ENCODE measurements around the gene VPS4A. TPM values are rescaled to one million over a fixed set of nuclear protein-coding genes. Genes with fewer than 3 reads are reported as not detected.

The VPS4A gene
- total RNA-seq, 2 donors from 2014 or later = 29.8 to 30.7 TPM

DNA sequence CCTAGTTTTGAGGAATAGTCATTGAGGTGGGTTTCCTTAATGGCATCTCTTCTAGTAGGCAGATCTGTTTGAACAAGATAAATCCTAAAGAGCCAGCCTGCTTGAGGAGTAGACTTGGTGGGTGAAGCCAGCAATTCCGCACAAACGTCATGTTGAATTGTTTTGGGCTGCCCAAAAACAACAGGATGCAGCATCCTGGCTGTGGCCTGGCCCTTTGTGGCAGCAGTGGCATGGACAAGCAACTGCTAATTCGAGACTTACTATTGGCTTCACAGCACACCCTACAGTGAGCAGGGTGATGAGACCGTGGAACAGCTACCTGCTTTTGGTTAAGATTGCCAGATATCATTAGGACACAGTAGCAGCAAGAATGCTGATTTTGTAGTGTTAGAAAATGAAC, 9.3 kb upstream of the VPS4A start:
- intact Hi-C loops (cut with DNase I) = no loop called here
- WGBS, 2 donors = 93 to 96% methylated on average over 4 of the region's 4 CpGs
- Histone ChIP-seq H3K27ac (no peak overlapping the region), H3K36me3 (replicated peaks in 1 of 2; ENCODE audit: insufficient read depth in 1 of 2, low read depth in 2 of 2) (peaks cover 0 to 3% of the 10 kb centered on the region in 2 donors), H3K4me3 (no peak overlapping the region), H3K27me3 (no peaks in the 10 kb centered on the region), H3K4me1 (no peaks in the 10 kb centered on the region), H3K9me3 (no peaks in the 10 kb centered on the region)
- TF ChIP-seq POLR2A (IDR thresholded peaks at IDR 0.05) = no peak
- TF ChIP-seq, protein P1, sequence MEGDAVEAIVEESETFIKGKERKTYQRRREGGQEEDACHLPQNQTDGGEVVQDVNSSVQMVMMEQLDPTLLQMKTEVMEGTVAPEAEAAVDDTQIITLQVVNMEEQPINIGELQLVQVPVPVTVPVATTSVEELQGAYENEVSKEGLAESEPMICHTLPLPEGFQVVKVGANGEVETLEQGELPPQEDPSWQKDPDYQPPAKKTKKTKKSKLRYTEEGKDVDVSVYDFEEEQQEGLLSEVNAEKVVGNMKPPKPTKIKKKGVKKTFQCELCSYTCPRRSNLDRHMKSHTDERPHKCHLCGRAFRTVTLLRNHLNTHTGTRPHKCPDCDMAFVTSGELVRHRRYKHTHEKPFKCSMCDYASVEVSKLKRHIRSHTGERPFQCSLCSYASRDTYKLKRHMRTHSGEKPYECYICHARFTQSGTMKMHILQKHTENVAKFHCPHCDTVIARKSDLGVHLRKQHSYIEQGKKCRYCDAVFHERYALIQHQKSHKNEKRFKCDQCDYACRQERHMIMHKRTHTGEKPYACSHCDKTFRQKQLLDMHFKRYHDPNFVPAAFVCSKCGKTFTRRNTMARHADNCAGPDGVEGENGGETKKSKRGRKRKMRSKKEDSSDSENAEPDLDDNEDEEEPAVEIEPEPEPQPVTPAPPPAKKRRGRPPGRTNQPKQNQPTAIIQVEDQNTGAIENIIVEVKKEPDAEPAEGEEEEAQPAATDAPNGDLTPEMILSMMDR (IDR thresholded peaks at IDR 0.05) = no peak
- ATAC-seq (no peak), DNase-seq (no peak)

DNA sequence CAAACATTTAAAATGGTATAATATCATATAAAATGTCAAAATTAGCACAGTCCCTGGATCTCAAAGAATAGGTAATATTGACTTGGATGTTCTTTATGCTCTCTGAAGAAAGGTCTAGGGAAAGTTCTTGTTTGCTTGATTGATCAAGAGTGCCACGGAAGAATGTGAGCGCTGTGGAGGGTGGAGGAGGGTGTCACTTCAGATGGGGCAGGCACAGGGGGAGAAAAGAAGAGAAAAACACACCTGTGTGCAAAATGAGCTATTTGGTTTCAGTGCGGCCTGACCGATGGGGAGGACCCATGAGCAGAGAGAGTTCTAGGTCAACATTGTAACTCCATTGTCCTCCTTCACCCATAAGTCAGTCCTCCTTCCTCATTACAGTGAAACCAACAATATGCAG, 8.8 kb upstream of the VPS4A start:
- intact Hi-C loops (cut with DNase I) = no loop called here
- Histone ChIP-seq H3K9me3 (no peaks in the 10 kb centered on the region), H3K36me3 (replicated peaks in 1 of 2; ENCODE audit: insufficient read depth in 1 of 2, low read depth in 2 of 2) (peaks cover 0 to 3% of the 10 kb centered on the region in 2 donors), H3K27me3 (no peaks in the 10 kb centered on the region), H3K4me1 (no peaks in the 10 kb centered on the region), H3K27ac (no peak overlapping the region), H3K4me3 (no peak overlapping the region)
- TF ChIP-seq, protein P1 (IDR thresholded peaks at IDR 0.05) = no peak
- no peak for TF ChIP-seq POLR2A (IDR thresholded peaks at IDR 0.05)
- WGBS, 2 donors = 80 to 83% methylated on average over 4 of the region's 4 CpGs
- ATAC-seq (no peak), DNase-seq (no peak)

DNA sequence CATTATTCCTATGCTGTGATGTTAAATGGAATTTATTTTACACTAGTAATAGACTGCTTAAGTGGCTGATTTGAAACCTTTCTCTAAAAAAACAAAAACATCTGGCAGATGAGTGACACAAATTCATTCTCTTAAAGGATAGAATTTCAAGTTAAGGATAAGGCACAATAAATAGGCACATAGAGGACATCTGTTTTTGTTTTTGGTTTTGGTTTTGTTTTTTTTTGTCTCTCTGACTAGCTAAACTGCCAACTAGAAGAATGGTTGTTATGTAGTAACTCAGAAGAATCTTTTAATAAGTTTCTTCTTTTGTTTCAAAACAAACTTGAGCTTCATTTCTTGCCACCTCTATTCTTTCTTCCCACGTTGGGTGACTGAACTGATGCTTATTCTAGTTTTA, 5.1 kb upstream of the VPS4A start:
- Histone ChIP-seq H3K27me3 (no peaks in the 10 kb centered on the region), H3K4me1 (peaks cover 4% of the 10 kb centered on the region), H3K9me3 (no peaks in the 10 kb centered on the region), H3K27ac (no peak overlapping the region), H3K4me3 (no peak overlapping the region), H3K36me3 (replicated peaks in 1 of 2; ENCODE audit: insufficient read depth in 1 of 2, low read depth in 2 of 2) (no peaks in the 10 kb centered on the region)
- TF ChIP-seq POLR2A (IDR thresholded peaks at IDR 0.05) = no peak
- TF ChIP-seq, protein P1 (IDR thresholded peaks at IDR 0.05) = no peak
- ATAC-seq (no peak), DNase-seq (no peak)
- intact Hi-C loops (cut with DNase I) = no loop called here
- 53 to 68% methylated on average over 1 of the region's 1 CpG for WGBS, 2 donors

DNA sequence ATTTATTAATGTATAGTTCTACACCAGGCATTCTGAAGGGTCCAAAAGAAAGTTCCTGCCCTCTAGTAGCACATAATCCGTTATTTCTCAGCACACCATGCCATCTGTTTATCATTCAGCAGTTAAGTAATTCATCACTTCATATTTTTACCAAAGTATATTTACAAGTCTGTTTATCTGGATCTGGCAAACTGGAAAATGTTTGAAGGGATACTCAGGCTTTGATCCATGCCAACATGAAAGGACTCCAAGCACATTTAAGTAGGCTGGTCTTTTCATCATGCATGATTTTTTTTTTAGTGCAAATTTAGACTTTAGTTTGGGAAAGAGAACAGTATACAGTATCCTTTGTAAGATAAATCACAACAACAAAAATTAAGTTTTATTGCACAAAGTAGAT, 4.1 kb upstream of the VPS4A start:
- DNase-seq (no peak), ATAC-seq (no peak)
- H3K27me3 ChIP-seq = no peaks in the 10 kb centered on the region
- WGBS, 2 donors = 38 to 44% methylated on average over 1 of the region's 1 CpG
- H3K4me3 ChIP-seq = no peak overlapping the region
- no peak overlapping the region for H3K27ac ChIP-seq
- H3K9me3 ChIP-seq = no peaks in the 10 kb centered on the region
- H3K4me1 ChIP-seq = peaks cover 7% of the 10 kb centered on the region
- no peak for TF ChIP-seq POLR2A (IDR thresholded peaks at IDR 0.05)
- TF ChIP-seq, protein P1 (IDR thresholded peaks at IDR 0.05) = no peak
- intact Hi-C loops (cut with DNase I) = no loop called here
- no peaks in the 10 kb centered on the region for H3K36me3 ChIP-seq (replicated peaks in 1 of 2; ENCODE audit: insufficient read depth in 1 of 2, low read depth in 2 of 2)

DNA sequence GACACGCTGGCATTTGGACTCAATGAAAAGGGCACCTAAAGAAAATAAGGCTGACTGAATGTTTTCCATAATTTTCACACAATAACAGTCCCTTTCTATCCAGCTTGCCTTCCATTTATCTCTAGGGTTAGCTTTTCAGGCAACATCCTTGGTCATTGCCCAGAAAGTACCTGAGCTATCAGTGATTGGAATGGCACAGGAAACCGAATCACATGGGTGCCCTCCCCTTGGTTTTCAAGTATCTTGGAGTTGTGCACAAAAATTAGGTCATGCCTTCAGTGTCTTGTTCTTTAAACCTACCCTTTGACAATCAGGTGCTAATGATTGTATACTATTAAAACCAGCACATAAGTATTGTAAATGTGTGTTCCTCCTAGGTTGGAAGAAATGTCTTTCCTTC, 3.3 kb upstream of the VPS4A start:
- intact Hi-C loops (cut with DNase I) = no loop called here
- Histone ChIP-seq H3K4me1 (peaks cover 12% of the 10 kb centered on the region), H3K36me3 (replicated peaks in 1 of 2; ENCODE audit: insufficient read depth in 1 of 2, low read depth in 2 of 2) (no peaks in the 10 kb centered on the region), H3K9me3 (no peaks in the 10 kb centered on the region), H3K27me3 (no peaks in the 10 kb centered on the region), H3K27ac (no peak overlapping the region), H3K4me3 (no peak overlapping the region)
- TF ChIP-seq POLR2A (IDR thresholded peaks at IDR 0.05) = no peak
- TF ChIP-seq, protein P1 (IDR thresholded peaks at IDR 0.05) = no peak
- 77 to 82% methylated on average over 2 of the region's 2 CpGs for WGBS, 2 donors
- DNase-seq (no peak), ATAC-seq (no peak)

All from body of pancreas (tissue), 4 donors.